Measurements from ENCODE around the gene SLC11A2.

DNA sequence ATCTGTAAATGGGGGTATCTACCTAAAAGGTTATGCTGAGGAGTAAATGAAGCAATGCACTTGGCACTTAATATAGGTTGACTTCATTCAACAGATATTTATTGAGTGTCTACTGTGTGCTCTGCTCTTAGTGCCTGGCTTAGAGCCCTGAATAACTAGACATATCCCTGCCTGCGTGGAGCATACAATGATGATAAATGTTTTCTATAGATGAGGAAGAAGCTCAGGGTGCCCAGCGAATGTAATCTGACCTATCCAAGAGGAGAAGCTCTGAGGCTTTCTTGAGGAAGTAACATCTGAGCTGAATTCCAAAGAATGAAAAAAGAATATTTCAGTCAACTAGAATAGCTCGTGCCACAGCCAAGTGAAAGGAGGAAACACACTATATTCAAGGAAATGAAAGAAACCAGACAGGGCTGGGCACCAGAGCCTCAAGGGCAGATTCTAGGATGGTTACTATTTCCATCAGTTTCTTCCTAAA is 91.8 kb downstream of the SLC11A2 start:
- TF ChIP-seq EP300 (IDR thresholded peaks at IDR 0.05) (no peak), POLR2AphosphoS5 (IDR thresholded peaks at IDR 0.05) (no peak), POLR2A (IDR thresholded peaks at IDR 0.05) (no peak)
- TF ChIP-seq, protein P1, sequence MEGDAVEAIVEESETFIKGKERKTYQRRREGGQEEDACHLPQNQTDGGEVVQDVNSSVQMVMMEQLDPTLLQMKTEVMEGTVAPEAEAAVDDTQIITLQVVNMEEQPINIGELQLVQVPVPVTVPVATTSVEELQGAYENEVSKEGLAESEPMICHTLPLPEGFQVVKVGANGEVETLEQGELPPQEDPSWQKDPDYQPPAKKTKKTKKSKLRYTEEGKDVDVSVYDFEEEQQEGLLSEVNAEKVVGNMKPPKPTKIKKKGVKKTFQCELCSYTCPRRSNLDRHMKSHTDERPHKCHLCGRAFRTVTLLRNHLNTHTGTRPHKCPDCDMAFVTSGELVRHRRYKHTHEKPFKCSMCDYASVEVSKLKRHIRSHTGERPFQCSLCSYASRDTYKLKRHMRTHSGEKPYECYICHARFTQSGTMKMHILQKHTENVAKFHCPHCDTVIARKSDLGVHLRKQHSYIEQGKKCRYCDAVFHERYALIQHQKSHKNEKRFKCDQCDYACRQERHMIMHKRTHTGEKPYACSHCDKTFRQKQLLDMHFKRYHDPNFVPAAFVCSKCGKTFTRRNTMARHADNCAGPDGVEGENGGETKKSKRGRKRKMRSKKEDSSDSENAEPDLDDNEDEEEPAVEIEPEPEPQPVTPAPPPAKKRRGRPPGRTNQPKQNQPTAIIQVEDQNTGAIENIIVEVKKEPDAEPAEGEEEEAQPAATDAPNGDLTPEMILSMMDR (IDR thresholded peaks at IDR 0.05): no peak
